Naive thymus-derived CD8-positive, alpha-beta T cell (primary cell): ENCODE measurements around the gene CDHR1. TPM values are rescaled to one million over a fixed set of nuclear protein-coding genes. Genes with fewer than 3 reads are reported as not detected.

Experiments used
- ATAC-seq, 2 donors: fragments of 150-1000 bp; cut with Tn5 transposase in 1 of 2; sonication (Bioruptor Pico), chemical (Tn5 transposase) in 1 of 2; 1 replicate in 1 of 2; 2 replicates in 1 of 2; pipeline ENCODE4 v1.10.0; 2021; ENCODE audit warnings: mild to moderate bottlenecking in 2 of 2, moderate library complexity in 2 of 2
- POLR2A ChIA-PET: fragments of 350-600 bp; sonication (Branson Sonifier 250); formaldehyde crosslinking; loops from one replicate; lab custom pipeline; 2021; ENCODE audit warnings: antibody characterized with exemption; lab: Charles Lee
- DNase-seq, 10 donors: peaks; one replicate each; pipeline versions ENCODE4 v3.0.0 to v3.0.0-alpha.2; 2020 to 2022
- H3K27ac Mint-ChIP-seq, 10 donors: one replicate each; pipeline ENCODE4 v1.8.0; 2020 to 2022; ENCODE audit warnings: mild to moderate bottlenecking in 10 of 10, mixed read lengths in 10 of 10, moderate library complexity in 4 of 10, inconsistent platforms in 1 of 10
- H3K27me3 Mint-ChIP-seq, 5 donors: one replicate each; pipeline ENCODE4 v1.8.0; 2021 to 2022; ENCODE audit warnings: mixed read lengths in 5 of 5
- H3K36me3 Mint-ChIP-seq, 3 donors: one replicate each; pipeline ENCODE4 v1.8.0; 2020 to 2022; ENCODE audit warnings: mixed read lengths in 3 of 3, mild to moderate bottlenecking in 2 of 3, inconsistent platforms in 1 of 3
- H3K4me1 Mint-ChIP-seq, 4 donors: one replicate each; pipeline ENCODE4 v1.8.0; 2021 to 2022; ENCODE audit warnings: mixed read lengths in 4 of 4
- H3K4me3 Mint-ChIP-seq, 10 donors: one replicate each; pipeline ENCODE4 v1.8.0; 2020 to 2022; ENCODE audit warnings: mild to moderate bottlenecking in 10 of 10, mixed read lengths in 10 of 10, moderate library complexity in 6 of 10, inconsistent platforms in 1 of 10
- H3K9me3 Mint-ChIP-seq, 9 donors: one replicate each; pipeline ENCODE4 v1.8.0; 2020 to 2022; ENCODE audit warnings: mixed read lengths in 9 of 9, mild to moderate bottlenecking in 3 of 9, inconsistent platforms in 1 of 9, moderate library complexity in 1 of 9
- polyA plus RNA-seq, 3 donors: library from polyadenylated mRNA; unstranded; fragments of 300-500 nt; fragmentation: Illumina TruSeq; gene quantifications; one replicate each; pipeline ENCODE4 v1.2.3, GENCODE V29; 2021
- total RNA-seq, 8 experiments: library from RNA in 2 of 8; stranded (reverse) in 2 of 8; gene quantifications; one replicate each; pipeline ENCODE4 v1.2.3 and lab custom pipeline; 2021 to 2026

The CDHR1 gene
- total and polyA plus RNA-seq, 5 experiments from 2014 or later: 0.16 to 0.80 (median 0.29) TPM

DNA sequence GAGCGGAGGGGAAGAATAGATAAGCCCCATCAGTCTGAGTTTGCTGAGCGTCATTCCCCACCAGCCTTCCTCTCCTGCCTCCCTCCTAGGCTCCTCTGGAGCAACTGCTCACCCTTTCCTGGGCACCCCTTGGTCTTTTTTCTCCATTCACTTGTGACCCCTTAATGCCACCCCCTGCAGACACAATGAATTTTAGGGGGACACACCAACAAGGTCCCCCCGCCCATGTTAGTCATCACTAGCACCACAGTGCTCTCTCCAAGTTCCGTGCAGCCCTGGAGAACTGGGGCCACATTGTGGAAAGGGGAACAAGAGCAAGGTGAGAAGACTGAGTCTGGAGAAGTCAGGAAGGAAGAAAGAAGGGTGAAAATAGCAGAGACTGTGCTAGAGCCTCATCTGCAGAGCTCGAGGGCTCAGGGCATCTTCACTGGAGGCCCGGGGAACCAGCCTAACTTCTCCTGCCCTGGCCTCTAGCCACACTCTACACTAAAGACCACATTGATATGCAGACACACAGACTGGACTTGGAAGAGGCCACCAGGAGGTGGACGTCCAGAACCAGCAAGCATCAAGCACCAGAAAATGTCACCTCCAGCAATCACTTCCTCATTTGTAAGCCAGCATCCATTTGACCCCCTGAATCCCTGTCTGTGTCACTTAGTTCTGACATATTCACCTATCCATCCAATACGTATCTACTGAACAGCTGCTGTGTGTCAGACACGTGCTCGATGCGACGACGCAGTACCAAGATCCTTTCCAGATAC, 68.0 kb downstream of the CDHR1 start:
- DNase-seq (no peak), ATAC-seq (no peak)
- Mint-ChIP-seq H3K27ac (peak overlapping the region in 1 of 10 donors; percentile 61), H3K9me3 (no peaks in the 10 kb centered on the region), H3K27me3 (peaks cover 18 to 46% (median 26%) of the 10 kb centered on the region in 5 donors), H3K4me1 (peaks cover 2 to 10% (median 5%) of the 10 kb centered on the region in 4 donors), H3K4me3 (no peak overlapping the region), H3K36me3 (no peaks in the 10 kb centered on the region)
- POLR2A ChIA-PET: interaction anchor here (1.2 kb wide), 1 partner anchor 275 kb away, joined by 3 read pairs; no protein-coding TSS in a partner anchor

DNA sequence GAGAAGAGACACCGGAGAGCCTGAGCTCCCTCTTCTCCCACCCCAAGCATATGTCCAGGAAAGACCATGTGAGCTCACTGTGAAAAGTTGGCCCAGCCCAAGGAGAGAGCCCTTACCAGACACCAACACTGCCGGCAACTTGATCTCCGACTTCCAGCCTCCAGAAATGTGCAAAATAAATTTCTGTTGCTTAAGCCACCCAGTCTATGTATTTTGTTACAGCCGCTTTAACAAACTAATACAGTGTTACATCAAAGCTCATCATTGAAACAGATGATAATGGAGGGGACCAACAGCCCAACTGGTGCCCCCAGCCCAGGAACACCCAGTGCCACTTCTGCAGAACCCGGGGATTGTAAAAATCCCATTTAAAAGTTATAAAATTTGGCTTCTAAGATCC, 69.4 kb downstream of the CDHR1 start:
- H3K36me3 Mint-ChIP-seq: no peaks in the 10 kb centered on the region
- H3K4me1 Mint-ChIP-seq: peaks cover 7 to 17% (median 8%) of the 10 kb centered on the region in 4 donors
- H3K4me3 Mint-ChIP-seq: no peak overlapping the region
- POLR2A ChIA-PET: interaction anchor here (1.2 kb wide), 1 partner anchor 273 kb away, joined by 3 read pairs; no protein-coding TSS in a partner anchor
- peaks cover 14 to 34% (median 25%) of the 10 kb centered on the region in 5 donors for H3K27me3 Mint-ChIP-seq
- H3K9me3 Mint-ChIP-seq: no peaks in the 10 kb centered on the region
- no peak overlapping the region for H3K27ac Mint-ChIP-seq
- ATAC-seq (no peak), DNase-seq (no peak)

DNA sequence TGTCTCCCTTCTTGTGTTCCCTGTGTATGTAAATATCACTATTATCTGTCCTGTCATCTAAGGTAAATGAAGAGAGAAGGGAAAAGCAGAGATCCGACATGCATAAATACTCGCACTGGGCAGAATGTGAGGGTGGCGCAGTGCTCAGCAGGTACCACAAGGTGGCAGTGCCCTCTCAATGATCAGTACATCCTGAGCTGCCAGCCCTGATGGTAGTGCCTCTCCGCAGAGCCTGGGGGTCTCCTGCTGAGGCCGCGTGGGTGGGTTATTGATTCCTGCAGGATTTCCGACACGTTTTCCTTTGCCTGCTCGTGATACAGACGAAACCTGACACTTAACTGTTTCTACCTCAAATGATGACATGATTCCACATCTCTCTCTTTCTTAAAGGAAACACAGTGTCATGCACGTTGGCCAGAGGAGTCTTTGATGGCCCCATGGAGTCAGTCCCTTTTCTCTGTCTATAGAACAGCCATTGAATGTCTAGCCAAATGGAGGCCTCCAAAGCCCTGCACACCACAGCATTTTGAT, 70.3 kb downstream of the CDHR1 start:
- H3K9me3 Mint-ChIP-seq: no peaks in the 10 kb centered on the region
- peak; percentile 96 to 99 for ATAC-seq
- DNase-seq: peak; percentile 42 to 78 (median 65)

GRCh38 chr10:84265418-84265817, 71.1 kb downstream of the CDHR1 start:
- Mint-ChIP-seq H3K4me1 (peaks cover 7 to 17% (median 8%) of the 10 kb centered on the region in 4 donors), H3K36me3 (no peaks in the 10 kb centered on the region), H3K4me3 (no peak overlapping the region), H3K27me3 (peaks cover 10 to 34% (median 21%) of the 10 kb centered on the region in 5 donors), H3K9me3 (no peaks in the 10 kb centered on the region), H3K27ac (peak overlapping the region in 3 of 10 donors; percentile 7 to 82 (median 67))
- POLR2A ChIA-PET: no interaction called here
- DNase-seq (no peak), ATAC-seq (no peak)

More for the DNA sequence above, 70.3 kb downstream of the CDHR1 start:
- POLR2A ChIA-PET: no interaction called here
- H3K4me1 Mint-ChIP-seq: peaks cover 7 to 17% (median 8%) of the 10 kb centered on the region in 4 donors
- peak overlapping the region in 2 of 10 donors; percentile 4 to 5 for H3K27ac Mint-ChIP-seq
- no peaks in the 10 kb centered on the region for H3K36me3 Mint-ChIP-seq
- H3K27me3 Mint-ChIP-seq: peaks cover 12 to 34% (median 21%) of the 10 kb centered on the region in 5 donors
- H3K4me3 Mint-ChIP-seq: no peak overlapping the region

GRCh38 chr10:84267503-84268126, 73.3 kb downstream of the CDHR1 start:
- Mint-ChIP-seq H3K4me3 (no peak overlapping the region), H3K27ac (peak overlapping the region in 3 of 10 donors; percentile 9 to 43 (median 37)), H3K27me3 (peaks cover 10 to 32% (median 17%) of the 10 kb centered on the region in 5 donors), H3K4me1 (peaks cover 11 to 21% (median 12%) of the 10 kb centered on the region in 4 donors), H3K9me3 (no peaks in the 10 kb centered on the region), H3K36me3 (no peaks in the 10 kb centered on the region)
- POLR2A ChIA-PET: no interaction called here
- DNase-seq (peak in 8 of 10 donors; percentile 26 to 64 (median 43)), ATAC-seq (peak in 1 of 2 donors; percentile 63)

DNA sequence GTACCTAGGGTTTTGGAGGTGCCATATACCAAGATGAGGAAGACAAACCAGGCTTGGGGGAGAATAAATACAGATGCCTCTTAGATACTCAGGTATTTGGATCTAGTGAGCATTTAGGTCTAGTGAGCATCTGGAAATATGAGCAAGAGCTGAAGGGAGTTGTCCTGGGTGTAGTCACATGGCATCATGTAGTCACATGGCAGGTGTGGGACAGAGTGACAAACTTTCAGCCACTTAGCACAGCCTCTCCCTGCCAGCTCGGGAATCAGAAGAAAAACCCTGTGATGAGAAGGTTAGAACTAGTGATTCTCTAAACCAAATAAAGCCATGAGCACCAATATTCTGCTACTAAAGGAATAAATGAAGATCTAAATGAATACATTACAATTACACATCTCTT, 74.8 kb downstream of the CDHR1 start:
- Mint-ChIP-seq H3K27me3 (peaks cover 3 to 18% (median 7%) of the 10 kb centered on the region in 5 donors), H3K36me3 (no peaks in the 10 kb centered on the region), H3K27ac (no peak overlapping the region), H3K4me3 (no peak overlapping the region), H3K4me1 (peaks cover 11 to 21% (median 12%) of the 10 kb centered on the region in 4 donors), H3K9me3 (no peaks in the 10 kb centered on the region)
- ATAC-seq (no peak), DNase-seq (no peak)
- POLR2A ChIA-PET: no interaction called here

Other genes starting within 250 kb of the CDHR1 start
- gene GHITM, start 55.0 kb upstream of the CDHR1 start, total RNA-seq: 10 to 100 TPM; 90.3 to 92.5 TPM
- gene GHITM, start 55.0 kb upstream of the CDHR1 start, polyA plus RNA-seq: 100 to 1,000 TPM; 270 to 338 (median 281) TPM
- gene GPR15LG, start 20.7 kb upstream of the CDHR1 start, total RNA-seq: not detected
- gene GPR15LG, start 20.7 kb upstream of the CDHR1 start, polyA plus RNA-seq: not detected
- gene LRIT2, start 31.0 kb downstream of the CDHR1 start, total RNA-seq: not detected
- not detected for gene LRIT2, start 31.0 kb downstream of the CDHR1 start, polyA plus RNA-seq
- gene LRIT1, start 47.0 kb downstream of the CDHR1 start, total RNA-seq: not detected
- not detected for gene LRIT1, start 47.0 kb downstream of the CDHR1 start, polyA plus RNA-seq
- not detected for gene RGR, start 50.5 kb downstream of the CDHR1 start, total RNA-seq
- gene RGR, start 50.5 kb downstream of the CDHR1 start, polyA plus RNA-seq: not detected
- 10 to 100 TPM; 95.1 to 95.5 TPM for gene CCSER2, start 134.1 kb downstream of the CDHR1 start, total RNA-seq
- 100 to 1,000 TPM in 1 of 3 donors, 10 to 100 TPM in 2; 70.4 to 109 (median 72.9) TPM for gene CCSER2, start 134.1 kb downstream of the CDHR1 start, polyA plus RNA-seq